Kidney (tissue), 14 donors: ENCODE results near the gene WDR81. TPM values are rescaled to one million over a fixed set of nuclear protein-coding genes. Genes with fewer than 3 reads are reported as not detected.

Source experiments
- DNase-seq, 5 donors: peaks; one replicate each; pipeline ENCODE4 v3.0.0-alpha.2; 2013 to 2020
- FAIRE-seq: peaks from 2 replicates; lab custom pipeline; 2012; peaks lifted over from hg19 to GRCh38; lab: Jason Lieb, UNC
- H3K27ac ChIP-seq, 2 donors: one replicate each; pipeline ENCODE4 v1.7.0; 2013; ENCODE audit warnings: low read depth in 2 of 2, low read length in 2 of 2, inconsistent platforms in 1 of 2
- H3K27me3 ChIP-seq: one replicate; pipeline ENCODE4 v1.7.1; 2013; ENCODE audit warnings: low read length, inconsistent platforms; ENCODE audit not compliant: control insufficient read depth, insufficient read depth
- H3K36me3 ChIP-seq, 3 donors: one replicate each; pipeline versions ENCODE4 v1.7.0 to v1.7.1; 2013; ENCODE audit warnings: low read length in 3 of 3, control low read depth in 1 of 3, inconsistent platforms in 1 of 3; ENCODE audit not compliant: insufficient read depth in 3 of 3, control insufficient read depth in 2 of 3
- H3K4me1 ChIP-seq, 3 donors: one replicate each; pipeline versions ENCODE4 v1.7.0 to v1.7.1; 2013; ENCODE audit warnings: low read length in 3 of 3, inconsistent platforms in 1 of 3, low read depth in 1 of 3; ENCODE audit not compliant: control insufficient read depth in 2 of 3, insufficient read depth in 2 of 3
- H3K4me3 ChIP-seq, 3 donors: one replicate each; pipeline versions ENCODE4 v1.7.0 to v1.8.1; 2013; ENCODE audit warnings: low read length in 3 of 3, control low read depth in 1 of 3, inconsistent platforms in 1 of 3
- H3K9ac ChIP-seq, 3 donors: one replicate each; pipeline versions ENCODE4 v1.7.0 to v1.7.1; 2013; ENCODE audit warnings: low read length in 3 of 3, control low read depth in 1 of 3, inconsistent platforms in 1 of 3
- H3K9me3 ChIP-seq, 3 donors: one replicate each; pipeline versions ENCODE4 v1.7.0 to v1.7.1; 2013; ENCODE audit warnings: low read length in 3 of 3, control low read depth in 1 of 3, inconsistent platforms in 1 of 3; ENCODE audit not compliant: control insufficient read depth in 2 of 3, insufficient read depth in 1 of 3
- CTCF ChIP-seq: IDR thresholded peaks from 3 replicates; pipeline ENCODE4 v1.5.1; 2012; ENCODE audit warnings: mild to moderate bottlenecking, moderate library complexity, borderline replicate concordance; ENCODE audit not compliant: insufficient read depth; ENCODE audit errors: extremely low read depth
- intact Hi-C: fragments of 100-400 bp; cut with DNase I; formaldehyde crosslinking; loops from one replicate; pipeline ENCODE4 v1.11.1; 2022
- polyA plus RNA-seq: library from polyadenylated mRNA; stranded (reverse); fragments of 350-450 nt; fragmentation: Illumina TruSeq; extraction: RNeasy Lipid Tissue Mini Kit (QIAGEN cat#74804); gene quantifications from one replicate; pipeline ENCODE4 v1.2.3, GENCODE V29; 2014; ENCODE audit warnings: low read depth, low replicate concordance; ENCODE audit not compliant: insufficient read depth
- total RNA-seq: library from RNA; stranded (reverse); fragmentation: NEBNext Ultra II Directional; extraction: Animal tissue kit (Norgen Biotek cat#: 25700); gene quantifications from one replicate; pipeline ENCODE4 v1.2.1, GENCODE V29; 2021
- donor health status: control.
- donor health status: control.
- donor health status: control.
- donor health status: control.
- donor health status: control.
- donor health status: DM: yes; HTN: yes; CAD: no.
- donor health status: Normal renal cell carcinoma (clear cell type).

Gene WDR81
- total and polyA plus RNA-seq, 2 donors from 2014 or later, result 16.1 to 28.5 TPM

GRCh38 chr17:1713878-1714426, 10.6 kb upstream of the WDR81 start:
- peaks cover 0 to 23% (median 15%) of the 10 kb centered on the region in 3 donors for H3K36me3 ChIP-seq
- intact Hi-C loops, result no loop called here
- DNase-seq (peak in 4 of 5 donors; percentile 76 to 85 (median 80)), FAIRE-seq (no peak)
- peak overlapping the region in 2 of 3 donors; percentile 76 to 81 for H3K9ac ChIP-seq
- H3K4me1 ChIP-seq, result peaks cover 3 to 33% (median 30%) of the 10 kb centered on the region in 3 donors
- peak; percentile 55 for TF ChIP-seq CTCF
- no peaks in the 10 kb centered on the region for H3K9me3 ChIP-seq
- H3K4me3 ChIP-seq, result peak overlapping the region; percentile 26 to 96 (median 66)
- H3K27me3 ChIP-seq, result no peaks in the 10 kb centered on the region
- peak overlapping the region; percentile 95 to 99 for H3K27ac ChIP-seq

GRCh38 chr17:1714427-1714979, 10.0 kb upstream of the WDR81 start:
- H3K4me3 ChIP-seq, result peak overlapping the region; percentile 62 to 96 (median 84)
- intact Hi-C loops, result no loop called here
- no peak for FAIRE-seq

GRCh38 chr17:1714980-1715802, 9.3 kb upstream of the WDR81 start:
- H3K4me1 ChIP-seq, result peaks cover 3 to 33% (median 30%) of the 10 kb centered on the region in 3 donors
- H3K27ac ChIP-seq, result peak overlapping the region; percentile 99
- no peaks in the 10 kb centered on the region for H3K9me3 ChIP-seq
- H3K27me3 ChIP-seq, result no peaks in the 10 kb centered on the region
- intact Hi-C loops, result no loop called here
- TF ChIP-seq CTCF, result no peak
- peak in 4 of 5 donors; percentile 39 to 97 (median 78) for DNase-seq
- H3K9ac ChIP-seq, result peak overlapping the region; percentile 39 to 91 (median 54)
- peak overlapping the region; percentile 62 to 96 (median 84) for H3K4me3 ChIP-seq
- peaks cover 0 to 23% (median 15%) of the 10 kb centered on the region in 3 donors for H3K36me3 ChIP-seq
- FAIRE-seq, result no peak

More at GRCh38 chr17:1714427-1714979, 10.0 kb upstream of the WDR81 start:
- H3K9me3 ChIP-seq, result no peaks in the 10 kb centered on the region
- TF ChIP-seq CTCF, result no peak
- H3K27me3 ChIP-seq, result no peaks in the 10 kb centered on the region
- peaks cover 3 to 33% (median 30%) of the 10 kb centered on the region in 3 donors for H3K4me1 ChIP-seq
- peak overlapping the region; percentile 99 for H3K27ac ChIP-seq
- peaks cover 0 to 23% (median 15%) of the 10 kb centered on the region in 3 donors for H3K36me3 ChIP-seq
- peak; percentile 94 to 99 (median 96) for DNase-seq
- H3K9ac ChIP-seq, result peak overlapping the region; percentile 39 to 91 (median 76)
